Measurements from ENCODE around the gene HLCS.

Gene HLCS

GRCh38 chr21:36725793-36726386, 240.6 kb downstream of the HLCS start:
- Histone ChIP-seq H3K4me3 (ENCODE audit: low read length) (no peak overlapping the region), H3K27ac (ENCODE audit: low read length) (no peak overlapping the region), H3K9me3 (ENCODE audit: control insufficient read depth, insufficient read depth, low read length) (no peaks in the 10 kb centered on the region), H3K36me3 (ENCODE audit: control insufficient read depth, insufficient read depth, low read length) (no peaks in the 10 kb centered on the region), H3K27me3 (ENCODE audit: control insufficient read depth, insufficient read depth, low read length) (no peaks in the 10 kb centered on the region), H3K4me1 (ENCODE audit: control insufficient read depth, insufficient read depth, low read length) (no peaks in the 10 kb centered on the region; the same call in 1 of the 2 replicates)
- no CpG with 5 or more reads among the region's 12 CpGs for WGBS (ENCODE audit: insufficient coverage, insufficient read length)
- DNase-seq (ENCODE audit: low read depth, low spot score) = no peak

DNA sequence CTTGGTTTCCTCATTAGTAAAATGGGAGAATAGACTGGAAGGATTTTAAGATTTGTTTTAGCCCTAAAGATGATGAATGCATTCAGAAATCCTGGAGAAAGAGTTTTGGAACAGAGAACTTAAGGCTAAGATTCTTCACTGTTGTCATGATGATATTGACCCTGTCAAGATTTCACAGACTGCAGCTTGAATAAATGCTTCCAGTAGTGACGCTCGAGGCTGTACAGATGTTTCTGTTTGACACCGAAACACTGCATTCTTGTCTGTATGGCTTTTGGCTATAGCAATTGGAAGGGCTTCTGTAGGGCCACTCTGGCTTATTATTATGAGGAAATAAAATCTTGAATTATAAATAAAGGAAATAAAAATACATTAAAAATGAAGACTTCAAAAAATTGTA, 241.8 kb downstream of the HLCS start:
- Histone ChIP-seq H3K27me3 (ENCODE audit: control insufficient read depth, insufficient read depth, low read length) (no peaks in the 10 kb centered on the region), H3K9me3 (ENCODE audit: control insufficient read depth, insufficient read depth, low read length) (no peaks in the 10 kb centered on the region)

GRCh38 chr21:36723371-36723881, 243.0 kb downstream of the HLCS start:
- Histone ChIP-seq H3K36me3 (ENCODE audit: control insufficient read depth, insufficient read depth, low read length) (no peaks in the 10 kb centered on the region), H3K9me3 (ENCODE audit: control insufficient read depth, insufficient read depth, low read length) (no peaks in the 10 kb centered on the region), H3K4me3 (ENCODE audit: low read length) (no peak overlapping the region), H3K27me3 (ENCODE audit: control insufficient read depth, insufficient read depth, low read length) (no peaks in the 10 kb centered on the region), H3K27ac (ENCODE audit: low read length) (no peak overlapping the region), H3K4me1 (ENCODE audit: control insufficient read depth, insufficient read depth, low read length) (no peaks in the 10 kb centered on the region)
- no CpG with 5 or more reads among the region's 14 CpGs for WGBS (ENCODE audit: insufficient coverage, insufficient read length)
- DNase-seq (ENCODE audit: low read depth, low spot score) = no peak

More for the DNA sequence above, 241.8 kb downstream of the HLCS start:
- Histone ChIP-seq H3K4me1 (ENCODE audit: control insufficient read depth, insufficient read depth, low read length) (no peaks in the 10 kb centered on the region; the same call in 1 of the 2 replicates), H3K4me3 (ENCODE audit: low read length) (no peak overlapping the region), H3K27ac (ENCODE audit: low read length) (no peak overlapping the region), H3K36me3 (ENCODE audit: control insufficient read depth, insufficient read depth, low read length) (no peaks in the 10 kb centered on the region)
- DNase-seq (ENCODE audit: low read depth, low spot score) = no peak
- WGBS (ENCODE audit: insufficient coverage, insufficient read length) = no CpG with 5 or more reads among the region's 3 CpGs

DNA sequence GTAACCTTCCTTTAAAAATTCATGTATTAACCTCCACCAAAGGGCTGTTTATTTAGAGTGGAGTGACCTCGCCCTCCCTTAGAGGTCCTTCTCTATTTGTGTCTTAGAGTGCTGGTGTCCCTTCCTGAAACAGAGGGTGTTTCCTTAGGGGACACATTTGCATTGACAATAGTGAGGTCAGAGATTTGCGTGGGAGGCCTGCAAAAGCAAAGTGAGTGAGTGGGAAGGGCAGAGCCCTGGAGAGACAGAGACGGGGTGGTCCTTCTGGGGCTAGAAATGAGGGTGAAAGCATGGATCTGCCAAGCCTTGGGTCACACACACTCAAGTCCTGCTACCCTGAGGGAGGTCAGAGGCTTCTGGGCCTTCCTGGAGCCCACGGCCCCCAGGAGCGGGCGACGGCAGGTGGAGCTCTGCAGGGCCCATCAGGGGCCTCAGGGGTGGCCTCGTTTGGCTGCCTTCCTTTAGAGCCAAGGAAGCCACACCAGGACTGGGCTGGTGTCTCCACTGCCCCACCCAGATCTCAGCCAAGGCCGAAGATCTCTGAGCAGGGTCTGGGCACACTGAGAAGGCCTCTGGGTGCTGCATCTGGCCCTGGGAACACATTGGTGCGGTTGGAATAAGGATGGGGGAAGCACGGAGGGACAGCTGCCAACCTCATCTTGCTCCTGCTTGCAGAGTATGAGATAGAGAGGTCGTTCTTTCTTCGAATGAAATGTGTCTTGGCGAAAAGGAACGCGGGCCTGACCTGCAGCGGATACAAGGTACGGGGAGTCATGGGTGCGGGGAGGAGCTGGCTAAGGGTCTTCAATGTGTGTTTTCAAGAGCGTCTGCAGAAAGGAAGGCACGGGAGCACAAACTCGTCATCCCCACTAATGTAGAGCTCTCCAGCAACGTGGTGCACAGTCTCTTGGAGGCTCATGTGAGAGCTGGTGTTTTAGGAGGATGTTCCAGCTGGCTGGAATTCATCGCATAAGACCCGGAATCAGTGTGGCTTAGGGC, 243.8 kb downstream of the HLCS start:
- no peaks in the 10 kb centered on the region for H3K27me3 ChIP-seq (ENCODE audit: control insufficient read depth, insufficient read depth, low read length)
- peaks cover 2% of the 10 kb centered on the region; the same call in 1 of the 2 replicates for H3K4me1 ChIP-seq (ENCODE audit: control insufficient read depth, insufficient read depth, low read length)
- no CpG with 5 or more reads among the region's 25 CpGs for WGBS (ENCODE audit: insufficient coverage, insufficient read length)
- no peak for DNase-seq (ENCODE audit: low read depth, low spot score)
- H3K4me3 ChIP-seq (ENCODE audit: low read length) = no peak overlapping the region
- H3K27ac ChIP-seq (ENCODE audit: low read length) = no peak overlapping the region
- H3K9me3 ChIP-seq (ENCODE audit: control insufficient read depth, insufficient read depth, low read length) = no peaks in the 10 kb centered on the region
- no peaks in the 10 kb centered on the region for H3K36me3 ChIP-seq (ENCODE audit: control insufficient read depth, insufficient read depth, low read length)

DNA sequence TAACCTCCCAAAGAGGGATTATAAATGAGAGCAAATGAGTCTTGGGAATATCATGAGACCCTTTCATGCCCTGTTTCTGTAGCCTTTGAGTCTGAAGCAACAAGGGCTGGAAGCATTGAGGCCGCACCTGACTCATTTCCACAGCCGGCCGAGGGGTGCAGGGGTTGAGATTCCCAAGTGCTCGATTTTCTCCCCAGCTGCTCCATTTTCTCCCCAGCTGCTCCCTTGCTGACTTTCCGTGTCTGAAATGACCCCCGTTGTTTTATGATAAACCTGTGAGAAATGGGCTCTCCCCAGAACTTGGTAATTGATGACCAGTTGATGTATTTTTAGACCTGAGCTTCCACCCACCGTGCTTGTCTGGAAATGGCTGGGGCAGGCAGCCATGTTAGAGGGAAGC, 244.7 kb downstream of the HLCS start:
- Histone ChIP-seq H3K27me3 (ENCODE audit: control insufficient read depth, insufficient read depth, low read length) (no peaks in the 10 kb centered on the region), H3K4me3 (ENCODE audit: low read length) (no peak overlapping the region), H3K36me3 (ENCODE audit: control insufficient read depth, insufficient read depth, low read length) (no peaks in the 10 kb centered on the region), H3K4me1 (ENCODE audit: control insufficient read depth, insufficient read depth, low read length) (peaks cover 2% of the 10 kb centered on the region; the same call in 1 of the 2 replicates), H3K9me3 (ENCODE audit: control insufficient read depth, insufficient read depth, low read length) (no peaks in the 10 kb centered on the region), H3K27ac (ENCODE audit: low read length) (no peak overlapping the region)
- DNase-seq (ENCODE audit: low read depth, low spot score) = no peak
- WGBS (ENCODE audit: insufficient coverage, insufficient read length) = no CpG with 5 or more reads among the region's 7 CpGs

GRCh38 chr21:36719614-36720013, 246.9 kb downstream of the HLCS start:
- no peak overlapping the region for H3K4me3 ChIP-seq (ENCODE audit: low read length)
- H3K27ac ChIP-seq (ENCODE audit: low read length) = no peak overlapping the region
- WGBS (ENCODE audit: insufficient coverage, insufficient read length) = no CpG with 5 or more reads among the region's 10 CpGs
- no peak for DNase-seq (ENCODE audit: low read depth, low spot score)
- no peaks in the 10 kb centered on the region for H3K9me3 ChIP-seq (ENCODE audit: control insufficient read depth, insufficient read depth, low read length)
- peaks cover 2% of the 10 kb centered on the region; the same call in 1 of the 2 replicates for H3K4me1 ChIP-seq (ENCODE audit: control insufficient read depth, insufficient read depth, low read length)
- no peaks in the 10 kb centered on the region for H3K36me3 ChIP-seq (ENCODE audit: control insufficient read depth, insufficient read depth, low read length)
- no peaks in the 10 kb centered on the region for H3K27me3 ChIP-seq (ENCODE audit: control insufficient read depth, insufficient read depth, low read length)

GRCh38 chr21:36718951-36719501, 247.4 kb downstream of the HLCS start:
- no peak for DNase-seq (ENCODE audit: low read depth, low spot score)
- no peaks in the 10 kb centered on the region for H3K27me3 ChIP-seq (ENCODE audit: control insufficient read depth, insufficient read depth, low read length)

GRCh38 chr21:36717976-36718375, 248.5 kb downstream of the HLCS start:
- Histone ChIP-seq H3K36me3 (ENCODE audit: control insufficient read depth, insufficient read depth, low read length) (no peaks in the 10 kb centered on the region), H3K4me1 (ENCODE audit: control insufficient read depth, insufficient read depth, low read length) (peaks cover 2% of the 10 kb centered on the region; the same call in 1 of the 2 replicates), H3K9me3 (ENCODE audit: control insufficient read depth, insufficient read depth, low read length) (no peaks in the 10 kb centered on the region), H3K27ac (ENCODE audit: low read length) (no peak overlapping the region), H3K27me3 (ENCODE audit: control insufficient read depth, insufficient read depth, low read length) (no peaks in the 10 kb centered on the region), H3K4me3 (ENCODE audit: low read length) (no peak overlapping the region)
- WGBS (ENCODE audit: insufficient coverage, insufficient read length) = no CpG with 5 or more reads among the region's 6 CpGs
- no peak for DNase-seq (ENCODE audit: low read depth, low spot score)

More at GRCh38 chr21:36718951-36719501, 247.4 kb downstream of the HLCS start:
- no peaks in the 10 kb centered on the region for H3K36me3 ChIP-seq (ENCODE audit: control insufficient read depth, insufficient read depth, low read length)
- peaks cover 2% of the 10 kb centered on the region; the same call in 1 of the 2 replicates for H3K4me1 ChIP-seq (ENCODE audit: control insufficient read depth, insufficient read depth, low read length)
- no CpG with 5 or more reads among the region's 18 CpGs for WGBS (ENCODE audit: insufficient coverage, insufficient read length)
- H3K4me3 ChIP-seq (ENCODE audit: low read length) = no peak overlapping the region
- H3K27ac ChIP-seq (ENCODE audit: low read length) = no peak overlapping the region
- no peaks in the 10 kb centered on the region for H3K9me3 ChIP-seq (ENCODE audit: control insufficient read depth, insufficient read depth, low read length)

GRCh38 chr21:36716836-36717235, 249.6 kb downstream of the HLCS start:
- H3K4me1 ChIP-seq (ENCODE audit: control insufficient read depth, insufficient read depth, low read length) = peaks cover 2% of the 10 kb centered on the region; the same call in 1 of the 2 replicates
- no peak overlapping the region for H3K4me3 ChIP-seq (ENCODE audit: low read length)
- no peak overlapping the region for H3K27ac ChIP-seq (ENCODE audit: low read length)
- no peaks in the 10 kb centered on the region for H3K36me3 ChIP-seq (ENCODE audit: control insufficient read depth, insufficient read depth, low read length)
- no CpG with 5 or more reads among the region's 9 CpGs for WGBS (ENCODE audit: insufficient coverage, insufficient read length)
- H3K9me3 ChIP-seq (ENCODE audit: control insufficient read depth, insufficient read depth, low read length) = no peaks in the 10 kb centered on the region
- no peaks in the 10 kb centered on the region for H3K27me3 ChIP-seq (ENCODE audit: control insufficient read depth, insufficient read depth, low read length)
- no peak for DNase-seq (ENCODE audit: low read depth, low spot score)

DNA sequence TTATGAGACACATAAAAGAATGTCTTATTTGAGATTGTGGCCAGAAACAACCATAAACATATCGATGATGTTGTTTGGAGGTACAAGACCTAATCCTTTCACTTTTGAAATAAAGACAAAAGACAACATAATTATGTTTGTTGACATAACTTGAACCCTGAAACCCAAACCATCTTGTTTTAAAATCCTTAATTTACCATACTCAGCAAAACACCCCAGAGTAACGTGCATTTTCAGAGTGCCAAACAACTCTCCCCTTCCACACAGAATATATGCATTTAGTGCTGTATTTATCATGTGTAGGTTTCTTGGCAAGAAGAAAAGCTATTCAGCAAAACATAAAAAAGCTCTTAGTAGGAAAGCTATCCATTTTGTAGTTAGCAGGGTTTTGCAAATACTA, 250.1 kb downstream of the HLCS start:
- 100% methylated on average over 1 of the region's 2 CpGs for WGBS (ENCODE audit: insufficient coverage, insufficient read length)

More for the DNA sequence above, 250.1 kb downstream of the HLCS start:
- Histone ChIP-seq H3K36me3 (ENCODE audit: control insufficient read depth, insufficient read depth, low read length) (no peaks in the 10 kb centered on the region), H3K27ac (ENCODE audit: low read length) (no peak overlapping the region), H3K4me3 (ENCODE audit: low read length) (no peak overlapping the region), H3K9me3 (ENCODE audit: control insufficient read depth, insufficient read depth, low read length) (no peaks in the 10 kb centered on the region), H3K27me3 (ENCODE audit: control insufficient read depth, insufficient read depth, low read length) (no peaks in the 10 kb centered on the region), H3K4me1 (ENCODE audit: control insufficient read depth, insufficient read depth, low read length) (peaks cover 2% of the 10 kb centered on the region; the same call in 1 of the 2 replicates)
- DNase-seq (ENCODE audit: low read depth, low spot score) = no peak

Measured in iPS DF 6.9 (cell line).